MCF 10A (cell line): Measurements from ENCODE around the gene AP1S3. TPM values are rescaled to one million over a fixed set of nuclear protein-coding genes. Genes with fewer than 3 reads are reported as not detected.

Experiments
- Bru-seq: library from RNA; stranded (reverse); fragments of 400-500 nt; gene quantifications from one replicate; lab custom pipeline; 2021; lab: Mats Ljungman, UMichigan
- BruChase-seq, 2 experiments: library from RNA; stranded (reverse); fragments of 400-500 nt; gene quantifications; one replicate each; lab custom pipeline; 2021; lab: Mats Ljungman, UMichigan
- BruUV-seq: library from RNA; stranded (reverse); fragments of 400-500 nt; replicated peaks from 2 replicates; lab custom pipeline; 2021; lab: Mats Ljungman, UMichigan
- CTCF ChIA-PET: fragments of 300-600 bp; sonication (Branson Sonifier 250); formaldehyde crosslinking; extraction: SDS; loops from one replicate; lab custom pipeline; 2021; ENCODE audit warnings: antibody characterized with exemption, inconsistent platforms; lab: Yijun Ruan, JAX
- POLR2A ChIA-PET: fragments of 300-600, 350-650 bp; sonication (Branson Sonifier 250); formaldehyde crosslinking; extraction: SDS; loops from one replicate; lab custom pipeline; 2020; ENCODE audit warnings: antibody characterized with exemption, inconsistent platforms; lab: Yijun Ruan, JAX
- DNase-seq: peaks from one replicate; pipeline ENCODE4 v3.0.0-alpha.2; 2018; ENCODE audit not compliant: unreplicated experiment
- H3K27ac Mint-ChIP-seq: one replicate; pipeline ENCODE4 v1.8.0; 2022; ENCODE audit warnings: mild to moderate bottlenecking, low read depth, mixed read lengths; ENCODE audit not compliant: unreplicated experiment
- H3K27me3 Mint-ChIP-seq: one replicate; pipeline ENCODE4 v1.8.0; 2022; ENCODE audit warnings: mixed read lengths; ENCODE audit not compliant: insufficient read depth, unreplicated experiment
- H3K36me3 Mint-ChIP-seq: one replicate; pipeline ENCODE4 v1.8.0; 2022; ENCODE audit warnings: mild to moderate bottlenecking, moderate library complexity, mixed read lengths; ENCODE audit not compliant: insufficient read depth, unreplicated experiment
- H3K4me1 Mint-ChIP-seq: one replicate; pipeline ENCODE4 v1.8.0; 2022; ENCODE audit warnings: mixed read lengths; ENCODE audit not compliant: insufficient read depth, unreplicated experiment
- H3K4me3 Mint-ChIP-seq: one replicate; pipeline ENCODE4 v1.8.0; 2022; ENCODE audit warnings: mild to moderate bottlenecking, moderate library complexity, mixed read lengths; ENCODE audit not compliant: unreplicated experiment
- H3K9me3 Mint-ChIP-seq: one replicate; pipeline ENCODE4 v1.8.0; 2022; ENCODE audit warnings: mixed read lengths; ENCODE audit not compliant: unreplicated experiment
- CTCF ChIP-seq: fragments of 200-600 bp; IDR thresholded peaks from one replicate; pipeline ENCODE4 v1.8.0; 2022; ENCODE audit warnings: antibody characterized with exemption, mild to moderate bottlenecking; ENCODE audit not compliant: unreplicated experiment
- intact Hi-C: fragments of 100-400 bp; cut with micrococcal nuclease; formaldehyde crosslinking; loops from 2 replicates; pipeline ENCODE4 v1.14.1; 2022
- long read RNA-seq: library from polyadenylated mRNA; stranded (forward); transcript quantifications from one replicate; pipeline ENCODE4 v2.0.0, GENCODE V29; 2022
- total RNA-seq: library from RNA; stranded (reverse); gene quantifications from 2 replicates; pipeline ENCODE4 v1.2.3, GENCODE V29; 2022

AP1S3 gene
- total RNA-seq = 56.9 and 57.7 TPM in 2 replicates
- percentile 75 among the genes with signal in this experiment for Bru-seq, nascent RNA
- percentile 82 among the genes with signal in this experiment for BruChase-seq, experiment 1, labeled RNA remaining after a 6-hour chase
- percentile 72 among the genes with signal in this experiment for BruChase-seq, experiment 2, labeled RNA remaining after a 2-hour chase
- long read RNA-seq, transcript AP1S3-203 (5 exons, 830 nt) = major isoform, 39 of 68 reads
- long read RNA-seq, partial matches to known transcripts = 1 of 68 reads
- long read RNA-seq, other reads (novel, unspliced or antisense) = 28 of 68 reads

GRCh38 chr2:223837287-223838061 is at the start of gene AP1S3:
TSS of gene AP1S3 (minus strand) at chr2:223837582. CDS start at chr2:223837450, 132 bp downstream.
- Mint-ChIP-seq H3K36me3 (no peaks in the 10 kb centered on the region), H3K4me3 (peak within 1 kb of the TSS; percentile 95), H3K9me3 (no peaks in the 10 kb centered on the region), H3K4me1 (peaks cover 22% of the 10 kb centered on the region), H3K27ac (peak within 1 kb of the TSS; percentile 63), H3K27me3 (no peaks in the 10 kb centered on the region)
- peak; percentile 83 for DNase-seq
- POLR2A ChIA-PET = interaction anchor here (0.9 to 4.0 kb wide), 12 partner anchors 14 to 108 kb away, joined by 3 to 22 read pairs (median 5); partner anchors contain the start of gene WDFY1
- intact Hi-C loops = loop anchor here (5.0 kb wide), 1 partner anchor 105 kb away; no protein-coding TSS in a partner anchor
- no TSS peak for BruUV-seq
- TF ChIP-seq CTCF = no peak
- CTCF ChIA-PET = interaction anchor here (0.6 to 3.3 kb wide), 7 partner anchors 10 to 317 kb away, joined by 3 to 20 read pairs (median 3); no protein-coding TSS in a partner anchor

- peak; percentile 31 for DNase-seq
- POLR2A ChIA-PET = no interaction called here
- Mint-ChIP-seq H3K27me3 (no peaks in the 10 kb centered on the region), H3K4me1 (peaks cover 8% of the 10 kb centered on the region), H3K27ac (peak overlapping the region; percentile 87), H3K4me3 (no peak overlapping the region), H3K36me3 (peaks cover 58% of the 10 kb centered on the region), H3K9me3 (no peaks in the 10 kb centered on the region)
- TF ChIP-seq CTCF = no peak
- CTCF ChIA-PET = no interaction called here
- intact Hi-C loops = no loop called here
- no TSS peak for BruUV-seq
These were observed 49.7 kb upstream of the AP1S3 start for GRCh38 chr2:223887127-223887526.

GRCh38 chr2:223886726-223887125 is 49.3 kb upstream of the AP1S3 start:
- H3K9me3 Mint-ChIP-seq = no peaks in the 10 kb centered on the region
- H3K27ac Mint-ChIP-seq = peak overlapping the region; percentile 87
- DNase-seq = no peak
- TSS peak; percentile 75 for BruUV-seq
- H3K27me3 Mint-ChIP-seq = no peaks in the 10 kb centered on the region
- no peak overlapping the region for H3K4me3 Mint-ChIP-seq
- intact Hi-C loops = no loop called here
- peaks cover 8% of the 10 kb centered on the region for H3K4me1 Mint-ChIP-seq
- ChIA-PET CTCF (no interaction called here), POLR2A (interaction anchor here (1.0 kb wide), 1 partner anchor 47 kb away, joined by 4 read pairs; no protein-coding TSS in a partner anchor)
- no peak for TF ChIP-seq CTCF
- peaks cover 60% of the 10 kb centered on the region for H3K36me3 Mint-ChIP-seq

GRCh38 chr2:223884399-223884798 is 47.0 kb upstream of the AP1S3 start:
- Mint-ChIP-seq H3K4me1 (peaks cover 8% of the 10 kb centered on the region), H3K27me3 (no peaks in the 10 kb centered on the region), H3K9me3 (no peaks in the 10 kb centered on the region), H3K27ac (no peak overlapping the region), H3K36me3 (peaks cover 61% of the 10 kb centered on the region), H3K4me3 (no peak overlapping the region)
- POLR2A ChIA-PET = no interaction called here
- no TSS peak for BruUV-seq
- CTCF ChIA-PET = no interaction called here
- intact Hi-C loops = no loop called here
- no peak for TF ChIP-seq CTCF
- no peak for DNase-seq
